Right lobe of liver (tissue), 4 donors: ENCODE results near the gene C6orf89.

Experiments
- POLR2A ChIP-seq: fragments of 450-650 bp; IDR thresholded peaks from one replicate; pipeline ENCODE4 v1.6.1; 2017; ENCODE audit warnings: antibody characterized with exemption, mild to moderate bottlenecking
- TF ChIP-seq, protein P1 (sequence below), 4 donors: fragments of 200-600 bp in 3 of 4; fragments of 450-650 bp in 1 of 4; IDR thresholded peaks; one replicate each; pipeline versions ENCODE4 v1.5.1 to v1.8.0; 2016 to 2022; ENCODE audit warnings: antibody characterized with exemption in 4 of 4, mild to moderate bottlenecking in 2 of 4
- donor health status: DM: no; HTN: no; CAD: no.
- donor health status: DM: no; HTN: no; CAD: no.
- donor health status: DM: no; HTN: yes; CAD: no.

GRCh38 chr6:36958775-36959554 is 73.2 kb downstream of the C6orf89 start:
- TF ChIP-seq, protein P1, sequence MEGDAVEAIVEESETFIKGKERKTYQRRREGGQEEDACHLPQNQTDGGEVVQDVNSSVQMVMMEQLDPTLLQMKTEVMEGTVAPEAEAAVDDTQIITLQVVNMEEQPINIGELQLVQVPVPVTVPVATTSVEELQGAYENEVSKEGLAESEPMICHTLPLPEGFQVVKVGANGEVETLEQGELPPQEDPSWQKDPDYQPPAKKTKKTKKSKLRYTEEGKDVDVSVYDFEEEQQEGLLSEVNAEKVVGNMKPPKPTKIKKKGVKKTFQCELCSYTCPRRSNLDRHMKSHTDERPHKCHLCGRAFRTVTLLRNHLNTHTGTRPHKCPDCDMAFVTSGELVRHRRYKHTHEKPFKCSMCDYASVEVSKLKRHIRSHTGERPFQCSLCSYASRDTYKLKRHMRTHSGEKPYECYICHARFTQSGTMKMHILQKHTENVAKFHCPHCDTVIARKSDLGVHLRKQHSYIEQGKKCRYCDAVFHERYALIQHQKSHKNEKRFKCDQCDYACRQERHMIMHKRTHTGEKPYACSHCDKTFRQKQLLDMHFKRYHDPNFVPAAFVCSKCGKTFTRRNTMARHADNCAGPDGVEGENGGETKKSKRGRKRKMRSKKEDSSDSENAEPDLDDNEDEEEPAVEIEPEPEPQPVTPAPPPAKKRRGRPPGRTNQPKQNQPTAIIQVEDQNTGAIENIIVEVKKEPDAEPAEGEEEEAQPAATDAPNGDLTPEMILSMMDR (IDR thresholded peaks at IDR 0.05), result no peak
- no peak for TF ChIP-seq POLR2A
